Endothelial cell of umbilical vein (primary cell): ENCODE results near the gene CUX1. TPM values are rescaled to one million over a fixed set of nuclear protein-coding genes. Genes with fewer than 3 reads are reported as not detected.

Source experiments
- BruUV-seq: library from RNA; stranded (reverse); fragments of 400-500 nt; replicated peaks from 2 replicates; lab custom pipeline; 2021; lab: Mats Ljungman, UMichigan
- CTCF ChIA-PET: fragments of 300-600, 350-600 bp; sonication (Branson Sonifier 250); formaldehyde crosslinking; loops from one replicate; lab custom pipeline; 2021; ENCODE audit warnings: antibody characterized with exemption, inconsistent platforms; lab: Charles Lee
- POLR2A ChIA-PET: fragments of 300-600, 350-600 bp; sonication (Branson Sonifier 250); formaldehyde crosslinking; loops from one replicate; lab custom pipeline; 2021; ENCODE audit warnings: antibody characterized with exemption, inconsistent platforms; lab: Charles Lee
- DNase-seq: peaks from one replicate; pipeline ENCODE4 v3.0.0-alpha.2; 2011; ENCODE audit warnings: low read depth, low spot score
- FAIRE-seq: peaks from 2 replicates; lab custom pipeline; 2011; peaks lifted over from hg19 to GRCh38; lab: Jason Lieb, UNC
- H2AFZ ChIP-seq: 2 replicates; pipeline ENCODE4 v1.6.0; 2012; ENCODE audit warnings: low read depth, low read length, control low read depth, inconsistent platforms
- H3K27ac ChIP-seq: 2 replicates; pipeline ENCODE4 v1.5.1; 2011; ENCODE audit warnings: low read depth, mild to moderate bottlenecking, control low read depth, low read length, moderate library complexity; ENCODE audit not compliant: insufficient read depth
- H3K27me3 ChIP-seq, 2 experiments: 2 replicates each; pipeline versions ENCODE4 v1.6.0 to v1.6.1; 2011; ENCODE audit warnings: low read length in 2 of 2, mixed read lengths in 1 of 2; ENCODE audit not compliant: control insufficient read depth in 2 of 2, insufficient read depth in 2 of 2
- H3K36me3 ChIP-seq, 2 experiments: 2 replicates in 1 of 2; 3 replicates in 1 of 2; pipeline ENCODE4 v1.5.1; 2011; ENCODE audit warnings: low read length in 2 of 2, mild to moderate bottlenecking in 1 of 2, moderate library complexity in 1 of 2; ENCODE audit not compliant: control insufficient read depth in 2 of 2, insufficient read depth in 2 of 2; ENCODE audit errors: extremely low read depth in 1 of 2
- H3K4me1 ChIP-seq: 3 replicates; pipeline ENCODE4 v1.5.1; 2011; ENCODE audit warnings: mild to moderate bottlenecking, low read length; ENCODE audit not compliant: control insufficient read depth, insufficient read depth; ENCODE audit errors: extremely low read depth
- H3K4me2 ChIP-seq: 2 replicates; pipeline ENCODE4 v1.6.1; 2011; ENCODE audit warnings: low read length, control low read depth, mixed read lengths; ENCODE audit not compliant: insufficient read depth
- H3K4me3 ChIP-seq, 3 experiments: fragments of 200-600 bp in 1 of 3; sonication (generic), shearing (Covaris generic) in 1 of 3; replicated peaks in 1 of 3; 2 replicates each; pipeline ENCODE4 v1.5.1; 2011 to 2016; ENCODE audit warnings: control low read depth in 3 of 3, low read length in 3 of 3, mild to moderate bottlenecking in 2 of 3, inconsistent platforms in 1 of 3, low read depth in 1 of 3, moderate library complexity in 1 of 3; ENCODE audit not compliant: insufficient read depth in 1 of 3
- H3K79me2 ChIP-seq: 2 replicates; pipeline ENCODE4 v1.6.0; 2012; ENCODE audit warnings: low read length, inconsistent platforms; ENCODE audit not compliant: control insufficient read depth, insufficient read depth
- H3K9ac ChIP-seq: replicated peaks from 2 replicates; pipeline ENCODE3; 2011; ENCODE audit warnings: low read length, control low read depth; ENCODE audit not compliant: insufficient read depth; ENCODE audit errors: extremely low read depth
- H3K9me1 ChIP-seq: replicated peaks from 3 replicates; pipeline ENCODE4 v1.6.0; 2011; ENCODE audit warnings: mild to moderate bottlenecking, low read length; ENCODE audit not compliant: control insufficient read depth, insufficient read depth; ENCODE audit errors: extremely low read depth
- H3K9me3 ChIP-seq: replicated peaks from 2 replicates; pipeline ENCODE4 v1.5.1; 2012; ENCODE audit warnings: low read length, inconsistent platforms; ENCODE audit not compliant: control insufficient read depth, insufficient read depth
- H4K20me1 ChIP-seq: replicated peaks from 2 replicates; pipeline ENCODE3; 2011; ENCODE audit warnings: mild to moderate bottlenecking, low read length; ENCODE audit not compliant: control insufficient read depth, insufficient read depth; ENCODE audit errors: extremely low read depth
- CTCF ChIP-seq, 2 donors: IDR thresholded peaks; 1 replicate in 1 of 2; 2 replicates in 1 of 2; pipeline ENCODE4 v1.5.1; 2011; ENCODE audit warnings: low read length in 2 of 2, mild to moderate bottlenecking in 2 of 2, moderate library complexity in 2 of 2, control low read depth in 1 of 2, inconsistent platforms in 1 of 2, low read depth in 1 of 2; ENCODE audit not compliant: insufficient read depth in 1 of 2; ENCODE audit errors: extremely low read depth in 1 of 2
- EZH2 ChIP-seq: IDR thresholded peaks from 2 replicates; pipeline ENCODE4 v1.6.1; 2012; ENCODE audit warnings: borderline replicate concordance, low read depth, mild to moderate bottlenecking, moderate library complexity, low read length, inconsistent platforms; ENCODE audit not compliant: severe bottlenecking
- FOS ChIP-seq: IDR thresholded peaks from 2 replicates; pipeline ENCODE4 v1.6.1; 2011; ENCODE audit warnings: mild to moderate bottlenecking, low read length, moderate library complexity, borderline replicate concordance; ENCODE audit not compliant: insufficient read depth
- GATA2 ChIP-seq: IDR thresholded peaks from 2 replicates; pipeline ENCODE4 v1.7.0; 2011; ENCODE audit warnings: low read depth, mild to moderate bottlenecking, moderate library complexity, mixed read lengths, low read length; ENCODE audit not compliant: insufficient read length, insufficient read depth
- JUN ChIP-seq: IDR thresholded peaks from 2 replicates; pipeline ENCODE4 v1.6.1; 2011; ENCODE audit warnings: borderline replicate concordance, low read depth; ENCODE audit not compliant: insufficient read length, insufficient read depth
- MAX ChIP-seq: IDR thresholded peaks from 2 replicates; pipeline ENCODE4 v1.6.1; 2011; ENCODE audit not compliant: insufficient read depth, insufficient read length
- MYC ChIP-seq: IDR thresholded peaks from one replicate; pipeline ENCODE4 v1.6.1; 2011; ENCODE audit warnings: mild to moderate bottlenecking, low read depth, low read length
- POLR2A ChIP-seq: IDR thresholded peaks from 2 replicates; pipeline ENCODE4 v1.6.1; 2012; ENCODE audit warnings: low read depth, mild to moderate bottlenecking, control low read depth, low read length
- POLR2AphosphoS5 ChIP-seq: IDR thresholded peaks from 2 replicates; pipeline ENCODE4 v1.6.1; 2012; ENCODE audit warnings: low read depth, mild to moderate bottlenecking, control low read depth, low read length, moderate library complexity; ENCODE audit not compliant: insufficient read depth
- dilution Hi-C: fragments of 300-500 bp; cut with MboI; formaldehyde crosslinking; loops from one replicate; pipeline ENCODE4 v1.15.0; 2019; ENCODE audit warnings: low sequenced_read_pairs; ENCODE audit not compliant: extremely low pct_ligation_motif_present
- intact Hi-C: fragments of 100-400 bp; cut with micrococcal nuclease; formaldehyde crosslinking; loops from one replicate; pipeline ENCODE4 v1.10.0; 2022
- polyA plus RNA-seq, 4 experiments: library from polyadenylated mRNA; depleted of rRNA in 3 of 4; stranded (reverse) in 3 of 4; unstranded in 1 of 4; fragments of >200 nt; gene quantifications; 2 replicates each; pipeline versions ENCODE4 v1.2.1 to v1.2.3, GENCODE V29; 2011 to 2012; ENCODE audit warnings: missing spikeins in 1 of 4
- total RNA-seq: library from RNA; stranded (reverse); gene quantifications from 2 replicates; pipeline ENCODE4 v1.2.3, GENCODE V29; 2021

CUX1 gene
- total and polyA plus RNA-seq, 2 donors (not counting 3 experiments of a cell fraction or from before 2014, with no cell fraction given): 13.8 to 49.8 TPM

GRCh38 chr7:101832205-101832631 lies 14.8 kb downstream of the CUX1 start:
- FAIRE-seq: no peak
- BruUV-seq: no TSS peak

More at GRCh38 chr7:101832205-101832631, 14.8 kb downstream of the CUX1 start:
- no peaks in the 10 kb centered on the region for H3K27me3 ChIP-seq
- H3K79me2 ChIP-seq: peaks cover 37% of the 10 kb centered on the region
- ChIA-PET POLR2A (no interaction called here), CTCF (no interaction called here)
- H4K20me1 ChIP-seq: peaks cover 2% of the 10 kb centered on the region
- intact Hi-C loops: no loop called here
- no peak overlapping the region for H3K27ac ChIP-seq
- no peak overlapping the region for H2AFZ ChIP-seq
- H3K36me3 ChIP-seq: no peaks in the 10 kb centered on the region
- H3K9me3 ChIP-seq: no peaks in the 10 kb centered on the region
- TF ChIP-seq JUN (no peak), CTCF (IDR thresholded peaks at IDR 0.05; ENCODE audit: extremely low read depth in 1 of 2, insufficient read depth in 1 of 2, low read depth in 1 of 2, low read length in 2 of 2) (no peak), EZH2 (no peak), MYC (no peak), FOS (no peak), MAX (no peak), POLR2AphosphoS5 (no peak), GATA2 (no peak), POLR2A (no peak)
- H3K4me3 ChIP-seq: no peak overlapping the region
- no peaks in the 10 kb centered on the region for H3K4me1 ChIP-seq
- H3K9me1 ChIP-seq: no peaks in the 10 kb centered on the region
- dilution Hi-C loops: no loop called here
- DNase-seq: no peak
- no peak overlapping the region for H3K4me2 ChIP-seq
- no peak overlapping the region for H3K9ac ChIP-seq
